NCI-H146 (cell line): ENCODE measurements around the gene NHLRC1.
"Not testable (repeated sequence)": the region's sequence is repeated elsewhere in the genome, so short reads cannot be mapped to it uniquely, and the experiment has no call there.

Source experiments
- DNase-seq: peaks from one replicate; lab custom pipeline; 2025; lab: John Stamatoyannopoulos, UW

Gene NHLRC1

GRCh38 chr6:18122128-18123093 lies at the start of gene NHLRC1:
NHLRC1 (minus strand) TSS chr6:18122677; CDS start chr6:18122606, 71 bp downstream.
- peak; percentile 86 for DNase-seq

GRCh38 chr6:18171871-18172270 lies 49.4 kb upstream of the NHLRC1 start:
- no peak for DNase-seq

- DNase-seq, result no peak
Observed at GRCh38 chr6:18168264-18168663, 45.8 kb upstream of the NHLRC1 start.

GRCh38 chr6:18166312-18167036 lies 44.0 kb upstream of the NHLRC1 start:
- no peak for DNase-seq

- DNase-seq, result no peak
Observed at GRCh38 chr6:18165751-18166150, 43.3 kb upstream of the NHLRC1 start.

- DNase-seq, result no peak
Observed at GRCh38 chr6:18162401-18162800, 39.9 kb upstream of the NHLRC1 start.

GRCh38 chr6:18161431-18161830 lies 39.0 kb upstream of the NHLRC1 start:
- no peak for DNase-seq

GRCh38 chr6:18160911-18161310 lies 38.4 kb upstream of the NHLRC1 start:
- no peak for DNase-seq

GRCh38 chr6:18155864-18156421 lies 33.5 kb upstream of the NHLRC1 start:
- DNase-seq, result peak; percentile 89

GRCh38 chr6:18155150-18155863 lies 32.8 kb upstream of the NHLRC1 start, which contains the start of gene KDM1B:
KDM1B (plus strand) TSS chr6:18155422; CDS start chr6:18159896, 4,474 bp downstream.
- peak; percentile 98 for DNase-seq

- DNase-seq, result peak; percentile 98
Observed at GRCh38 chr6:18154507-18155149, 32.2 kb upstream of the NHLRC1 start, which contains the start of gene TPMT. TPMT (minus strand) TSS chr6:18155077; CDS start chr6:18149127, 5,950 bp downstream.

GRCh38 chr6:18153311-18153703 lies 30.8 kb upstream of the NHLRC1 start:
- DNase-seq, result no peak

GRCh38 chr6:18151801-18152200 lies 29.3 kb upstream of the NHLRC1 start:
- DNase-seq, result no peak

- DNase-seq, result not testable (repeated sequence)
Observed at GRCh38 chr6:18151391-18151790, 28.9 kb upstream of the NHLRC1 start.

- no peak for DNase-seq
Observed at GRCh38 chr6:18148304-18149025, 26.0 kb upstream of the NHLRC1 start.

- no peak for DNase-seq
Observed at GRCh38 chr6:18147616-18148015, 25.1 kb upstream of the NHLRC1 start.

GRCh38 chr6:18147160-18147559 lies 24.7 kb upstream of the NHLRC1 start:
- DNase-seq, result no peak

- DNase-seq, result no peak
Observed at GRCh38 chr6:18142591-18142861, 20.0 kb upstream of the NHLRC1 start.

- DNase-seq, result peak; percentile 90
Observed at GRCh38 chr6:18141805-18142590, 19.5 kb upstream of the NHLRC1 start.
